Stimulated activated naive CD8-positive, alpha-beta T cell treated with anti-CD3 and anti-CD28 coated beads, Interleukin-15, Interleukin-2, amounts not matched to agents 100 ng/mL and 50 ng/mL, for 24 hours (primary cell): ENCODE results near the gene CRACR2A.

Source experiments
- H3K27ac Mint-ChIP-seq: one replicate; pipeline ENCODE4 v1.8.0; 2021; ENCODE audit warnings: mild to moderate bottlenecking, mixed read lengths
- H3K27me3 Mint-ChIP-seq: one replicate; pipeline ENCODE4 v1.8.0; 2021; ENCODE audit warnings: mixed read lengths
- H3K36me3 Mint-ChIP-seq: one replicate; pipeline ENCODE4 v1.8.0; 2021; ENCODE audit warnings: low read depth, mixed read lengths
- H3K4me1 Mint-ChIP-seq: one replicate; pipeline ENCODE4 v1.8.0; 2021; ENCODE audit warnings: low read depth, mixed read lengths
- H3K4me3 Mint-ChIP-seq: one replicate; pipeline ENCODE4 v1.8.0; 2021; ENCODE audit warnings: mild to moderate bottlenecking, mixed read lengths
- H3K9me3 Mint-ChIP-seq: one replicate; pipeline ENCODE4 v1.8.0; 2021; ENCODE audit warnings: mixed read lengths

The CRACR2A gene

DNA sequence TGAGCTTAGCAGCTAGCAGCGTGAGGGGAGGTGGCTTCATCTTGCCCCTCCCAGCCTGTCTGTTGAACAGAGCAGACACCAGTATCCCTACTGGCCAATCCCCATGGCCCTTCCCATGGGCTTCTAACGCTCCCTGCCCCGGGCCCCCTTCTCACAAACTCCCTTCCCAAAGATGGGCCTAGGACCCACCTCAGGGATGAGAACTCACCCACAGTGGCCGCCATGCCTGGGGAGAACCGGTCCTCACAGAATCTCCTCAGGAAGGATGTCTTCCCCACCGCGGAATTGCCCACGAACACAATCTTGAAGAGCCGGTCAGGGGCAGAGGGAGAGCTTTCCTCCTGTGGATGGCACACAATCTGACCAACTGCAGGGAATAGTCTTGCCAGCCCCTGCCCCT lies 119.5 kb downstream of the CRACR2A start:
- H3K27ac Mint-ChIP-seq, result no peak overlapping the region
- peaks cover 43% of the 10 kb centered on the region for H3K36me3 Mint-ChIP-seq
- no peaks in the 10 kb centered on the region for H3K4me1 Mint-ChIP-seq
- no peaks in the 10 kb centered on the region for H3K9me3 Mint-ChIP-seq
- H3K27me3 Mint-ChIP-seq, result no peaks in the 10 kb centered on the region
- H3K4me3 Mint-ChIP-seq, result no peak overlapping the region

DNA sequence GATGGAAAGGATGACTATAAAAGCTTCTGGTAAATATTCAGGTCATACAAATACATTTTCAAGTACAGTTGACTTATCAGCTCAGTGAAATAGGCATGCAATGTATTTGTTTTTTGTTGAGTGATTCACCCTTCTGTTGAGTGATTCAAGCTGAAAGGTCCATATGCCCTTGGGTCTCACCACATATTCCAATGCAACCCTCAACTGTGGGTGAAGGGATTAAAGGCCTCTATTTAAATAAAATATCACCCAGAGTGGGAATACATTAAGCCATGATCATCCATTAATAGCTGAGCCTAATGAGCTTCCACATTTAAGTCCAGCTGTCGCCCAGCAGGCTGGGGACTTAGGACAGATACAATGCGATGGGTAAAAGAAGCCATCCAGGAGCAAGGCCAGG lies 120.2 kb downstream of the CRACR2A start:
- H3K4me1 Mint-ChIP-seq, result no peaks in the 10 kb centered on the region
- peaks cover 40% of the 10 kb centered on the region for H3K36me3 Mint-ChIP-seq
- no peak overlapping the region for H3K4me3 Mint-ChIP-seq
- H3K9me3 Mint-ChIP-seq, result no peaks in the 10 kb centered on the region
- no peaks in the 10 kb centered on the region for H3K27me3 Mint-ChIP-seq
- peak overlapping the region; percentile 40 for H3K27ac Mint-ChIP-seq

DNA sequence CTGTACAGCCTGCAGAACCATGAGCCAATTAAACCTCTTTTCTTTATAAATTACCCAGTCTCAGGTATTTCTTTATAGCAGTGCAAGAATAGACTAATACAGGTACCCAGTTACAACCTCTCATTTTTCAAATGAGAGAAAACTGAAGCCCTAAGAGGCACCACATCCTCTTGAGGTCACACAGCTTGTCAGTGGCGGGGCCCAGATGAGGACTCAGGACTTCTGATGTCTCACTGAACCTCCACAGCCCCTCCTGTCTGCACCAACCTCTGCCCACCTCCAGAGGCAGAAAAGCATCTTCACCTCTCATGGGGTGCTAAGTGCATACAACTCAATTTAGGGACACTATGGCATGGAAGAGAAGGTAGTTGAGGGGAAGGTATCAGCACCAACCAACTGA lies 120.7 kb downstream of the CRACR2A start:
- Mint-ChIP-seq H3K27ac (peak overlapping the region; percentile 56), H3K36me3 (peaks cover 40% of the 10 kb centered on the region), H3K9me3 (no peaks in the 10 kb centered on the region), H3K4me3 (no peak overlapping the region), H3K4me1 (no peaks in the 10 kb centered on the region), H3K27me3 (no peaks in the 10 kb centered on the region)

DNA sequence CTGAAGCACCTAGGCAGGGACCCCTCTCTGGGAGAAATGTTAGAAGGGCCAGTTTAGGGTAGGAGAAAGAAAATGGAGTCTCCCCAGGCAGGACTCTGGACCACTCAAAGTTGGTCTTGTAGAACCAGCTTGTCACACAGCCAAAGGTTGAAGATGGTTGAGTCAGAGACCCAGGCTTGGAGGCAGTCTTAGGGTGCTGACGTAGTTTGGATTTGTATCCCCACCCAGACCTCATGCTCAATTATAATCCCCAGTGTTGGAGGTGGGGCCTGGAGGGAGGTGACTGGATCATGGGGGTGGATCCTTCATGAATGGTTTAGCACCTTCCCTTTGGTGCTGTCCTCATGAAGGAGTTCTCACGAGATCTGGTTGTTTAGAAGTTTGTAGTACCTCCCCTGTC lies 121.2 kb downstream of the CRACR2A start:
- no peak overlapping the region for H3K4me3 Mint-ChIP-seq
- H3K27ac Mint-ChIP-seq, result peak overlapping the region; percentile 56
- no peaks in the 10 kb centered on the region for H3K9me3 Mint-ChIP-seq
- no peaks in the 10 kb centered on the region for H3K4me1 Mint-ChIP-seq
- H3K27me3 Mint-ChIP-seq, result no peaks in the 10 kb centered on the region
- peaks cover 40% of the 10 kb centered on the region for H3K36me3 Mint-ChIP-seq

DNA sequence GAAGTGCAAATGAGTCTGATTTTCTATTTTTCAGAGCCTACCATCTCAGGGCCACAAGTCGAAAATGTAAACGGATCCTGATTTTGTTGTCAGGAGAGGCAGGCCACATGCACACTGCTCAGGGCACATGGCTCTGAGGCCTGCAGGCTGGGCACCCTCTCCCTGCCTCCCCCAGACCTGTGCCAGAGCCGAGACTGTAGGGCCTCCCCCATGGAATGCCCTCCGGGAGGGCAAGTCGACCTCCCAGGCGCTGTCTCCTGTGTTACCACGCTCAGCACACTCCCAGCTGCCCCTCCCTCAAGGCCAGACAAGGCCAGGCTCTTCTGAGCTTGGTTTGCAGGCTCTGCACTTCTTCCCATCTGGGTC lies 121.7 kb downstream of the CRACR2A start:
- H3K4me1 Mint-ChIP-seq, result no peaks in the 10 kb centered on the region
- no peak overlapping the region for H3K27ac Mint-ChIP-seq
- no peaks in the 10 kb centered on the region for H3K9me3 Mint-ChIP-seq
- no peaks in the 10 kb centered on the region for H3K27me3 Mint-ChIP-seq
- peaks cover 40% of the 10 kb centered on the region for H3K36me3 Mint-ChIP-seq
- H3K4me3 Mint-ChIP-seq, result no peak overlapping the region

DNA sequence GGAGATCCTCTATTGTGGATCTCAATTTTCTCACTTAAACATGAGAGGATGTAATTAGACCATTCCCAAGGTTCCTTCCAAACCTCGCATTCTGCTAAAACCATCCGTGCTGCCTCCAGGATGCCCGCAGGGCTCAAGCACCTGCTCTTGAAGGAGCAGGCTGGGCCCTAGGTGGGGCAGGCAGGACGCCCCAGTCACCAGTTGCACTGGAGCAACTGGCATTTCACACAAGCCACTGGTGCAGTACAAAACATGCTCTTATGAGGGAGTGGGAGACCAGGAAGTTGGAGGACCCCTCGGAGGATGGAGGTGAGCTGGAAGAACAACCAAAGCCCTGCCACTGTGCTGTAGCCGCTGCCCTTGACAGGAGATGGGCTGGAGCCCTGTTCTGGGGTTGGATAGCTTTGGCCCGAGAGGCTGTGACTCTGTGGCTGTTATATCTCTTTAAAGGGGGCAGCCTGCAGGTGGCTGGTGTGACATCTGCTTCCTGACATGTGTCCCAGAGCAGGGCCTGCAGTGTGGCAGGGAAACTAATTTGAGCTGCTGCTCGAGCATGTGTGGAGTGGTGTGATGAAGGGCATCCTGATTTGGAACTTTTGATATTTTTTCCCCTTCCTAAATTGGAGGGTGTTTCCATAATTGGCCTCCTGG lies 122.2 kb downstream of the CRACR2A start:
- Mint-ChIP-seq H3K4me1 (no peaks in the 10 kb centered on the region), H3K27ac (no peak overlapping the region), H3K36me3 (peaks cover 43% of the 10 kb centered on the region), H3K9me3 (no peaks in the 10 kb centered on the region), H3K27me3 (no peaks in the 10 kb centered on the region), H3K4me3 (no peak overlapping the region)

DNA sequence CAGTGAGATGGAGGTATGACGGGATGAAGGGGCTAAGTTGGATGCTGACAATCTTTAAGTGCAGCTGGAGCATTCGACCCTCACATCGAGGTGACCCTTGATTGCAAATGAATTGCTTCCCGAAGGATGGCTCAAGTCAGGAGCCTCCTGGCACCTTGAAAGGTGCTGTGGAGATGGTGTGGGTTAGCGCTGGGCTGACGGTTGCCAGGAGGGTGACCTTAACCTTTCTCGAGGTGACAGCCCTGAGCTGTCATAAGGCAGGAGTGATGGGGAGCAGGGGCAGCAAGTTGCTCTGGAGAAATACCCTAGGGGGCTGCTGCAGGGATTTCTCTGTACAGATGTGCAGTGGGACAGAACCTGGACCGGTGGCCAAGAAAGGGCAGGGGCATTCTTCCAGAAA lies 122.8 kb downstream of the CRACR2A start:
- H3K4me1 Mint-ChIP-seq, result no peaks in the 10 kb centered on the region
- H3K4me3 Mint-ChIP-seq, result no peak overlapping the region
- peaks cover 50% of the 10 kb centered on the region for H3K36me3 Mint-ChIP-seq
- no peak overlapping the region for H3K27ac Mint-ChIP-seq
- H3K9me3 Mint-ChIP-seq, result no peaks in the 10 kb centered on the region
- H3K27me3 Mint-ChIP-seq, result no peaks in the 10 kb centered on the region

DNA sequence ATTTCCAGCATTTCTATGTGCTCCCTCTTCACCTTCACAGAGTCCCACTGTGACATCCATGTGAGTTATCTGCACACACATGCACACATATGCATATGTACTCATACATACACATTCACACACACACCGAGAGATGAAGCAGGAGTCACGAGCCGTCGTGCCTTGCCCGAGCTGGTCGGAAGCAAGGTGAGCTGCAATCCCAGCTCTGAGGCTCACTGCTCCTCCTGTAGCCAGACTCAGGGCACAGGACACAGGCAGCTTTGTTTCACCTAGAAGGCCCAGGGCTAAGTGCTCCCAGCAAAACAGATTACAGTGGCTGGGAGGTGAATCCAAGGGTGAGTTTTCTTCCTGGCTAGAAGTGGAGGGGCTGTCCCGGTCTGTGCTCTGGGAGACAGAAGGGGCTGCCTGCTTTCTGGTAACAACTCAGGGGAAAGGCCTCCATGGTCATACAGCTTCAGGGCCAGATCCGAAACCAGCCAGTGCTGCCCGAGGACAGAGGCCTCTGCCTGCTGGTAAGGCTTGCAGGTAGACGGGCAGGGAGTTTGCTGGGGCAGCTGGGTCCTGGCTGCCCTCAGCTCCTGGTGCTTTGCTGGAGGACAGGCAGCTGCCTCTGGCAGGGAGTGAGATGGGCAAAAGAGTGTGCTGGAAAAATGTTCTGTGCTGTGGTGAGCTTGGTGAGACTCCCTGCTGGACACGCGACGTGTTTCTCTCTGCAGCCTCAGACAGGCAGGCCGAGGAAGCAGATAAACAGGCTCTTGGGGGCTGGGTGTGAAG lies 123.7 kb downstream of the CRACR2A start:
- no peaks in the 10 kb centered on the region for H3K4me1 Mint-ChIP-seq
- H3K9me3 Mint-ChIP-seq, result no peaks in the 10 kb centered on the region
- H3K4me3 Mint-ChIP-seq, result no peak overlapping the region
- no peak overlapping the region for H3K27ac Mint-ChIP-seq
- peaks cover 57% of the 10 kb centered on the region for H3K36me3 Mint-ChIP-seq
- H3K27me3 Mint-ChIP-seq, result no peaks in the 10 kb centered on the region

DNA sequence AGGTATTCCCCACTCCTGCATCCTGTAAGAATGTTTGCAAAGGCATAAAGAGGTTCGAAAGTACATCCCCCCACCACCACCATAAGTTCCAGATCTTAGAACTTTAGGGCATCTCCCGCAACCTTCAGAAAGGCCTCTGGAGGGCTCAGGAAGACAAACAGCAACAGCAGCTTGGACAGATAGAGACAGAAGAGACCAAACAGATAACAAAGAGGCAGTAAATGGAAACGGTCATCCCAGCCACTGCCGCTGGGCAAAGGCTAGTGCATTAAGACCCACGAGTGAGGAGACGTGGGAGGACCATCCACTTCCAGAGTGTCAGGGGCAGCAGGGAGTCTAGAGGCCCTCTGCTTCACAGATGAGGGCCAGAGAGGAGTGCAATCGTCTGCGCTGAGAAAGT lies 124.3 kb downstream of the CRACR2A start:
- no peaks in the 10 kb centered on the region for H3K9me3 Mint-ChIP-seq

DNA sequence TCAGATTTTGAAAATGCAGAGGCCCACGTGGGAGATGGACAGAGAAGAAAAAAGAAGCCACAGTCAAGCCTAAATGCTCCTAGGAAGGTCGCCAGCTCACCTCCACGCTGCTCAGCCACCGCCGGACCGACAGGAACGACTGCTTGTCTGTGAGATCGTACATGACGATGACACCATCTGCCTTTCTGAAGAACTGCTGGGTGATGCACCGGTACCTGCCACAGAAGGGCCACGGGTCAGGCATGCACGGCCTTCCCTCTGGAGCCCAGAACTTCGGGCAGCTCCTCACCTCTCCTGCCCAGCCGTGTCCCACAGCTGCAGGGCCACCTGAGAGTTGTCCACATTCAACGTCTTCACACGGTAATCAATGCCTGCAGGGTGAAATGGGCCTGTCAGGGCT lies 125.6 kb downstream of the CRACR2A start:
- Mint-ChIP-seq H3K4me1 (peaks cover 5% of the 10 kb centered on the region), H3K27ac (no peak overlapping the region), H3K36me3 (peaks cover 53% of the 10 kb centered on the region), H3K27me3 (no peaks in the 10 kb centered on the region), H3K9me3 (no peaks in the 10 kb centered on the region), H3K4me3 (no peak overlapping the region)

More for the DNA sequence above, 124.3 kb downstream of the CRACR2A start:
- Mint-ChIP-seq H3K27ac (no peak overlapping the region), H3K4me3 (no peak overlapping the region), H3K36me3 (peaks cover 59% of the 10 kb centered on the region), H3K4me1 (no peaks in the 10 kb centered on the region), H3K27me3 (no peaks in the 10 kb centered on the region)

DNA sequence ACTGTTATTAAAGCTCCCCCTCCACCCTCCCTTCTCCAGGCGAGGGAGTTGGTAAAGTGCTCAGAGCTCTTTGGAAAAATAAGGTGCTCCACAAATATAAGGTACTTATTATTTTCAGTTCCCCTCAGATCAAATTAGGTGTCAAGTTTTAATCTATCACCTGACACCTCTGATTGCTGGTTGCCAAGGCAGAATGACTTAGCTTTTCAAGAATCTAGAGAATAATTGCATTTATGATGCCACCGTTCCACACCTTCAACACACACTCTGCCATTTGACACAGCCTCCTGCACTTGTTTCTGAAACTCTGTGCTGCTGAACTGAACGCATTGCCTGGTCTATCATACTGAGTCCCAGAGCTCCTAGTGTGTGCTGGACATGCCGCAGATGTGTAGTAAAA lies 128.6 kb downstream of the CRACR2A start:
- H3K9me3 Mint-ChIP-seq, result no peaks in the 10 kb centered on the region
- H3K27ac Mint-ChIP-seq, result no peak overlapping the region
- no peak overlapping the region for H3K4me3 Mint-ChIP-seq
- peaks cover 7% of the 10 kb centered on the region for H3K4me1 Mint-ChIP-seq
- no peaks in the 10 kb centered on the region for H3K27me3 Mint-ChIP-seq
- H3K36me3 Mint-ChIP-seq, result peaks cover 61% of the 10 kb centered on the region

DNA sequence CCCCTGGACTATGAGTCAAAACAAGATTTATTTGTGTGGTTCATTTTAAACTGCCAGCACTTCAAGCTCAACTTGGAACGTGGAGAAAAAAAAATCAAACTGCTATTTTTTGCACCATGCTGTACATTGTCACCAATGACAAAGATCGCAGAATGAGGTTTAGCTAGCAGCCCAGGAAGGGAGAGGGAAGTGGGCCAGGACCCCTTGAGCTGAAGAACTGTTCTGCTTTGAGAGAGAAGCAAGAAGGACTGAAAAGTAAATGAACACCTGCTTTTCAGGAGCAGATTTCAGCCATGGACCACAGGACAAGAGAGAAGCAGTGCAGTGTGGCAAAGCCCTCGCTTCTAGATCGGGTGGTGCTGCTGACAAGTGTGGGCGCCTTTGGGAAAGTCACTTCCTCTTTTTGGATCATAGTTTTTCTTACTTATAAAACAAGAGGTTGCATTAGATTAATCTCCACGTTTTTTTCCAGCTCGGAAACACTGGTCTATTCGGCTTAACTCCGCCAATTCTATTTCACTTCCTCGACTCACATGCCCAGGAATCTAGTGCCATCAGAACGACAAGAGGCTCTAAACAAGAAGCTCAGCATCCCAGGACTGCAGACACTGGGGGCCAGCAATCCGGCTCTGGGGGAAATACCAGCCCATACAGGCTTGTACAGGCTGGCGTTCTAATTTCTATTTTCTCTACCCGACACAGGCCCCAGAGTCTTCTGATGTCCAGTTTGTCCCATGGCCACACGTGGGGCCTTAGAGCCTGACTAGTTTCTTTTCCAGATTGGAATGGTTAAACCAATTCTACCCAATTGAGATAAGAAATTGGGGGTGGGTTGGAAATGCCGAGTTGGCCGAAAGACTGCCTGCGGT lies 129.9 kb downstream of the CRACR2A start:
- Mint-ChIP-seq H3K27ac (no peak overlapping the region), H3K9me3 (no peaks in the 10 kb centered on the region), H3K4me1 (peaks cover 7% of the 10 kb centered on the region), H3K36me3 (peaks cover 58% of the 10 kb centered on the region), H3K27me3 (no peaks in the 10 kb centered on the region), H3K4me3 (no peak overlapping the region)

DNA sequence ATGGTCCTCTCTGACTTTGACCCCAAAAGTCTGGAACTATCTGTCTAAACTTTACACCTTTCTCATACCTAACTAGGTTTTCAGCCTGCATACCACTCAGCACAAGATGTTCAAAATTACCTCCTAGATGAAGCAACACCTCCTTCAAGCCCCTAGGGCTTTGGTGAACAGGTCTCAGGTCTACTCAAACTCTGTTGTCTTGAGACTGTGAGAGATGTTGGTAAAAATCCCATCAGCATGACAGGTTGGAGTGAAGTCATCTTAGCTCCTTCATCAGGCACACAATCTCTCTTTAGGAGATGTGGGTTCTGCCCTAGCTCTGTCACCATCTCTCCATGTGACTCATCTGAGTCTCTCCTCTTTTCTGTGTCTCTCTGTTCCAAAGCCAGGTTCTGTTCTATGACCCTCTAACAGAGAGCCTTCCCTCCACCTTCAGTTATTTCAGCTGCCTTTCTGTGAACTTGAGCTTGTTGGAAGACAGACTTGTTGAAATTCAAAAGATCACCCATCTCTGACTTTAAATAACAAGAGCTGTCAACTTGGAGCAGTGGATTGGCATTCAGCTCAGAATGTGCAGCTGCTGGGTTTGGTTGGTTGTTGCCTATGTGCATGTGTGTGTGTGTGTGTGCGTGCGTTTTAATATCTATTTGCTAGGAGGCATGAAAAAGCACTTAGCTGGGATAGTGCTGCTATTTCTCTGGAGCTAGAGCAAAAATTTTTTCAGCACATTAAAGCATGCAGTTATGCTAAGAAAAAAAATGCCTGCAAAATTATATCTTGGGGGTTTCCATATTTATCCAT lies 130.7 kb downstream of the CRACR2A start:
- Mint-ChIP-seq H3K27me3 (no peaks in the 10 kb centered on the region), H3K36me3 (peaks cover 55% of the 10 kb centered on the region), H3K4me3 (no peak overlapping the region)

DNA sequence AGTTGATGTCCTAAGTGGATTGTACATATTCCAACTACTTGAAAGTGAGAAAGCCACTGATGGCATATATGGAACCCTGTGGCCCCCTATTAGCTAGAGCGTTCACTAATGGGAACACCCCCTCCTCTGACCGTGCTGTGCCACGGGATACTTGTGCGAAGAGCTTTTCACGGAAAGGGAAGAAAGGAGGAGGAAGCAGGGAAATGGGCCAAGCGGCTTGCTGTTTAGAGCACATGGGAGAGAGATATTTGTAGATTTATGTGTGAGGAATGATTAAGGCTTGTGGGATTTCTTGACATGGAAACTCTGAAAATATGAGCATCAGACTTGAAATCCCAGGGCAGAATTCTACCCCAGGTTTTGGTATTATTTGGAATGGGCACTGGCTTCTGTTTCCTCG lies 132.1 kb downstream of the CRACR2A start:
- Mint-ChIP-seq H3K4me3 (no peak overlapping the region), H3K9me3 (no peaks in the 10 kb centered on the region), H3K36me3 (peaks cover 52% of the 10 kb centered on the region)

More for the DNA sequence above, 130.7 kb downstream of the CRACR2A start:
- no peaks in the 10 kb centered on the region for H3K9me3 Mint-ChIP-seq
- H3K4me1 Mint-ChIP-seq, result peaks cover 7% of the 10 kb centered on the region
- peak overlapping the region; percentile 61 for H3K27ac Mint-ChIP-seq

More for the DNA sequence above, 132.1 kb downstream of the CRACR2A start:
- no peaks in the 10 kb centered on the region for H3K27me3 Mint-ChIP-seq
- peaks cover 10% of the 10 kb centered on the region for H3K4me1 Mint-ChIP-seq
- H3K27ac Mint-ChIP-seq, result no peak overlapping the region
